Activated naive CD4-positive, alpha-beta T cell (primary cell): ENCODE measurements around the gene ATXN1.

ENCODE experiments used
- DNase-seq, 4 experiments: peaks; one replicate each; lab custom pipeline; 2025; lab: John Stamatoyannopoulos, UW

Gene ATXN1

DNA sequence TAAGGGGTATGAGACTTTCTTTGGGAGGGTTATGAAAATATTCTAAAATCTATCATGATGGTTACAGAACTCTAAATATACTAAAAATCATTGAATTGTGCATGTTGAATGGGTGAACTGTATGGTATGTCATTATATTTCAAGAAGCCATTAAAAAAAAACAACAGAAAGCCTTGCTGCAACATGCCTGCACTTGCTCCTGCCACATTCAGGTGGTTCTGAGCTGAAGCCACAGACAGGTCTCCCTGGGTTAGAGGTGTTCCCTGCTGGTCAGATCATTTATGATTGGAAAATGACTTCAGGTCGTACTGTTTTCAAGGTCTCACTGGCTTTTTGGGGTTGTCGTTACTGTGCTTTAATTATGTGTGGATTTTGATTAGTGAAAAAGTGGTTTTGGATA lies 509.6 kb downstream of the ATXN1 start:
- DNase-seq = no peak

DNA sequence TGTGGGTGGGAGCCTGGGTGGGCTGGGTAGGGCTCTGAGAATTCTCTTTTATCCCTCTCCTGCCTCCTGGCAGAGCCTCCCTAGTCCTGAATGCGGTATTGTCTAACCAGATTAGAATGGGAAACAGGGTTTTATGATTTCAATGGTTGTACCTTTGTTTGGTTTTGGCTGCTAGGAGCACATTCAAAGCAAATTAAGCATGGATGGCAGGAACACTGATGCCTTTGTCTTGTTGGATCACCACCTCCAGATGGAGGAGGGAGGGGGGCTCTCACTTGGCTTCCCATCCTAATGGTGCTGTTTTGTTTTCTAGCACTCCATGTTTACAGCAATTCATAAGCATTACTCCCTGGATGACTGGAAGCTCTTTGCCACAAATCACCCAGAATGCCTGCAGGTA lies 511.3 kb downstream of the ATXN1 start:
- no peak for DNase-seq
